GM13977 (cell line): Measurements from ENCODE around the gene CLGN.

Experiments used
- DNase-seq: peaks from one replicate; pipeline ENCODE4 v3.0.0; 2012; ENCODE audit warnings: low spot score
- in situ Hi-C: fragments of 300-500 bp; cut with MboI; formaldehyde crosslinking; loops from one replicate; pipeline ENCODE4 v1.12.0; 2022; ENCODE audit warnings: low sequenced_read_pairs, low pct_unique_long_range_greater_than_20kb, mixed read lengths, inconsistent platforms; ENCODE audit not compliant: unreplicated experiment
- TF ChIP-seq, protein P1 (sequence below): IDR thresholded peaks from 2 replicates; pipeline ENCODE4 v1.5.1; 2012; ENCODE audit warnings: mild to moderate bottlenecking, control low read depth; ENCODE audit not compliant: insufficient read depth; ENCODE audit errors: extremely low read depth, missing control alignments

Gene CLGN

DNA sequence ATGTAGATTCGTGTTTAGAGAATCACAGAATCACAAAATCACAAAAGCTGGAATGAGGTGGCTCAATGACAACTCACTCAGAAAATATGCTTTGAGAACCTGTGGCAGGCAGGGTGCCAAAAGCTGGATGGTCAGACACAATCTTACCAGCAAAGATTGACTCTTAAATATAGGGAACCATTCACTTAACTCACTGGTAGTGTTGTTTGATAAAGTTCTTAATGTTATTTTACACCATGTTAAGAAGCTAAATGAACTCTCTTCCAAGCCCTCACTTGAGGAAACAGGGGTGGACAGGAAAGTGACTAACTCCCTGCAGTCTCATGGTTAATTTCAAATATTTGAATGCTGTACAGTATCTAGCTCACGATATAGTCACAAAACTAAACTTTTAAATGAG lies 59.7 kb downstream of the CLGN start:
- no peak for DNase-seq
- in situ Hi-C loops = loop anchor here (25.0 kb wide), 2 partner anchors 245 to 495 kb away; no protein-coding TSS in a partner anchor
- TF ChIP-seq, protein P1, sequence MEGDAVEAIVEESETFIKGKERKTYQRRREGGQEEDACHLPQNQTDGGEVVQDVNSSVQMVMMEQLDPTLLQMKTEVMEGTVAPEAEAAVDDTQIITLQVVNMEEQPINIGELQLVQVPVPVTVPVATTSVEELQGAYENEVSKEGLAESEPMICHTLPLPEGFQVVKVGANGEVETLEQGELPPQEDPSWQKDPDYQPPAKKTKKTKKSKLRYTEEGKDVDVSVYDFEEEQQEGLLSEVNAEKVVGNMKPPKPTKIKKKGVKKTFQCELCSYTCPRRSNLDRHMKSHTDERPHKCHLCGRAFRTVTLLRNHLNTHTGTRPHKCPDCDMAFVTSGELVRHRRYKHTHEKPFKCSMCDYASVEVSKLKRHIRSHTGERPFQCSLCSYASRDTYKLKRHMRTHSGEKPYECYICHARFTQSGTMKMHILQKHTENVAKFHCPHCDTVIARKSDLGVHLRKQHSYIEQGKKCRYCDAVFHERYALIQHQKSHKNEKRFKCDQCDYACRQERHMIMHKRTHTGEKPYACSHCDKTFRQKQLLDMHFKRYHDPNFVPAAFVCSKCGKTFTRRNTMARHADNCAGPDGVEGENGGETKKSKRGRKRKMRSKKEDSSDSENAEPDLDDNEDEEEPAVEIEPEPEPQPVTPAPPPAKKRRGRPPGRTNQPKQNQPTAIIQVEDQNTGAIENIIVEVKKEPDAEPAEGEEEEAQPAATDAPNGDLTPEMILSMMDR = no peak

DNA sequence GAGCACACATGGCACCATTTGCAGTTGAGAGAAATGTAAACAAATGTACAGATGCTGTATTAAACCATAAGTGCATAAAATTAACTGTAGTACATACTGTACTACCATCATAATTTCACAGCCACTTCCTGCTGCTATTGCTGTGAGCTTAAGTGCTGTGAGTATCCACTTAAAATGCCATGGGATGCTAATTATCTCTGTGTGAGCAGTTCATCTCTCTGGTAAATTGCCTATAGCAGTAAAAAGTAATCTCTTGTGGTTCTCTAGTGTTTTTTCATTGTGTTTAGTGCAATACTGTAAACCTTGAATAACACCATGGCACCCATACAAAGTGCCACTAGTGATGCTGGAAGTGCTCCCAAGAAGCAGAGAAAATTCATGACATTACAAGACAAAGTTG lies 63.9 kb downstream of the CLGN start:
- DNase-seq = no peak
- TF ChIP-seq, protein P1 = no peak
- in situ Hi-C loops = loop anchor here (25.0 kb wide), 2 partner anchors 249 to 499 kb away; no protein-coding TSS in a partner anchor

DNA sequence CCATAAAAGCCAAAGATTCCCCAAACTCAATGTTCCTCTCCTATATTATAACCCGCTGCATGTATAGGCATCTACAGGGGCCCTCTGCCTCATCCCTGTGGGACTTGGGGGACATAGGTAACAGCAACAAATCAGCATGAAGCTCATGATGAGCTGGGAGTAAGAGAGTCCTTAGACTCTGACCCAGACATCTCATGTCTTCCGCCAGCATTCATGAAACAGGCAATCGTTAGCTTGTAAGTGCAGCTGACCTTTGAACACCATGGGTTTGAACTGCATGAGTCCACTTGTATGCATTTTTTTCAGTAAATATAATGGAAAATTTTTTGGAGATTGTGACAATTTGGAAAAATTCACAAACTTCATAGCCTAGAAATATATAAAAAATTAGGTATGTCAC lies 64.4 kb downstream of the CLGN start:
- in situ Hi-C loops = loop anchor here (25.0 kb wide), 2 partner anchors 249 to 499 kb away; no protein-coding TSS in a partner anchor
- no peak for DNase-seq
- TF ChIP-seq, protein P1 = no peak

DNA sequence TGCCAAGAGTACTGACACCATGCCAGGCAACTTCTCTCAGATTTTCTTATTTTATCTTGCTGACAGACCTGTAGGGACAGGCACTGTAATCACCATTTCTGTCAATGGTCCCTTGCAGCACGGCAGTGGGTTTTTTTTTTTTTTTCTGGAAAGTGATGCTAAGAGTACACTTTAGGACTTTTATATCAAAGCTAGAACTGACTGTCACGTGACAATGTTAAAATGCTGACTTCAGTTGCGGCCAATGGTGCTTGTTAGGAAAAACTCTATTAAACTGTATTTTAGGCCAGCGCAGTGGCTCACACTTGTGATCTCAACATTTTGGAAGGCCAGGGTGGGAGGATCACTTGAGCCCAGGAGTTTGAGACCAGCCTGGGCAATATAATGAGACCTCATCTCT lies 66.3 kb downstream of the CLGN start:
- no peak for DNase-seq
- TF ChIP-seq, protein P1 = no peak
- in situ Hi-C loops = loop anchor here (25.0 kb wide), 2 partner anchors 251 to 501 kb away; no protein-coding TSS in a partner anchor

DNA sequence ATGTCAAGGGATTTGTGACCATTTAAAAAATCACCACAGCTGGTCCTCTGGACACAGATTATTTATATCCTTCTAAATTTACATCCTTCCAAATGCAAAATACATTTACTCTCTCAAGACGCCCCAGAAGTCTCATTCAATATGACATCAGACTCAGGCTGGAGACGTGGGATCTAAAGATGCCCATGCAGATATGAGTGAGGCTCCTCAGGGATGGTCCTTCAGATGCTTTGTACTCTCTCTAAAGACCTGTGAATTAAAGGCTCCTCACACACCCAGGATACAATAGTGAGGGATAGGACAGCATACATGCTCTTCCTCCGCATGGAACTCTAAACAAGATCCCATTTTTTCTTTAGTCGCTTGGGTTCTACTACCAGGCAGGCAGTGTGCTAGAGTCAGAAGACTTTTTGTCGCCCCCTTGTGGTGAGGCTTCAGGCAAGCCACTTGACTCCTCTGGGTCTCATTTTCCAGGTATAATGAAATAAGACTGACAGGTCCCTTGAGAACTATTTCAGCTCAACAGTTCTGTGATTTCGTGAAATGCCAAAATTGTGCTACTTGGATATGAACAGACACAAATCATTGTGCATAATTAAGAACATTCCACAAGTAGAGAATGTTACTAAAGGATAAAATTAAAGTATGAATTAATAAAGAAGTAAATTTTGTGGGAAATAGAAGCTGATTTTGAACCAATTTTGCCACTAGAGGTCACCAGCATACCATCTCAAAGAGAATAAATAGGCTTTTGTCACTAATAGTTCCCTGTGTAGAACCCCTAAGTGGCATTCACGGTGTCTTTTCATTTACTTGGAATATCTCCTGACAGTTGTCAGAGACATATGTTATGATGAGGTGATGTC lies 67.7 kb downstream of the CLGN start:
- TF ChIP-seq, protein P1 = peak; percentile 77
- in situ Hi-C loops = loop anchor here (25.0 kb wide), 2 partner anchors 253 to 503 kb away; no protein-coding TSS in a partner anchor
- peak; percentile 53 for DNase-seq

DNA sequence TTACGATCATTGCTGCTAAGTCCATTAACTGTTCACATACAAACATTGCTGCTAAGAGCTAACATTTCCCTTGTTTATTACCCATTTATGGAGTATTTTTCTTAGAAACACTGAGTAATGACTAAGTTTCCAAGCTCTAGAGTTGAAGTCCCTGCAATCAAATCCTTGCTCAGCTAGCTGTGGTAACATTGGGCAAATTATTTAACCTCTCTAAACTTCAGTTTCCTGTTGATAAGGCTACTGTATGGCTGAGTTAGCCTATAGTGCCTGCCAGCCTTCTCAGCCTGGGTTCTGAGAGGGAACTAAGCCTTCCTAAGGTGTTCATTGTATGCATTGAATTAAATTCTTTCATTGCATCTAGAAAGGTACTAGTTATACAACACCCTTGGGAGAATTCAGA lies 69.2 kb downstream of the CLGN start:
- no peak for DNase-seq
- in situ Hi-C loops = loop anchor here (25.0 kb wide), 2 partner anchors 254 to 504 kb away; no protein-coding TSS in a partner anchor
- TF ChIP-seq, protein P1 = no peak
